NCI-H2227 (cell line): ENCODE measurements around the gene SMCO1.
A peak's percentile ranks its signal among the peaks of the same experiment; 100 is the strongest.
"Not testable (repeated sequence)": the region's sequence is repeated elsewhere in the genome, so short reads cannot be mapped to it uniquely, and the experiment has no call there.

Source experiments
- DNase-seq: peaks from one replicate; lab custom pipeline; 2025; ENCODE audit not compliant: unreplicated experiment; lab: John Stamatoyannopoulos, UW

SMCO1 gene

GRCh38 chr3:196514913-196515621 is at the start of gene SMCO1:
Gene SMCO1 (minus strand): TSS chr3:196515346. CDS start chr3:196515209, 137 bp downstream.
- DNase-seq = no peak

GRCh38 chr3:196563721-196564225 is 48.6 kb upstream of the SMCO1 start:
- DNase-seq = no peak

- DNase-seq = no peak
Observed at GRCh38 chr3:196559826-196560225, 44.7 kb upstream of the SMCO1 start.

- no peak for DNase-seq
Observed at GRCh38 chr3:196558476-196558875, 43.3 kb upstream of the SMCO1 start.

- DNase-seq = no peak
Observed at GRCh38 chr3:196557236-196557635, 42.1 kb upstream of the SMCO1 start.

GRCh38 chr3:196555295-196555694 is 40.1 kb upstream of the SMCO1 start:
- DNase-seq = no peak

- no peak for DNase-seq
Observed at GRCh38 chr3:196554205-196554604, 39.1 kb upstream of the SMCO1 start.

- no peak for DNase-seq
Observed at GRCh38 chr3:196553551-196553950, 38.4 kb upstream of the SMCO1 start.

- DNase-seq = no peak
Observed at GRCh38 chr3:196552253-196552652, 37.1 kb upstream of the SMCO1 start.

GRCh38 chr3:196550172-196550571 is 35.0 kb upstream of the SMCO1 start:
- not testable (repeated sequence) for DNase-seq

GRCh38 chr3:196549312-196549711 is 34.2 kb upstream of the SMCO1 start:
- not testable (repeated sequence) for DNase-seq

GRCh38 chr3:196547067-196547466 is 31.9 kb upstream of the SMCO1 start:
- DNase-seq = no peak

- no peak for DNase-seq
Observed at GRCh38 chr3:196546537-196546936, 31.4 kb upstream of the SMCO1 start.

GRCh38 chr3:196544491-196544992 is 29.4 kb upstream of the SMCO1 start:
- no peak for DNase-seq

GRCh38 chr3:196541684-196542445 is 26.7 kb upstream of the SMCO1 start:
- DNase-seq = no peak

GRCh38 chr3:196537319-196537984 is 22.3 kb upstream of the SMCO1 start:
- peak; percentile 10 for DNase-seq

GRCh38 chr3:196533260-196533681 is 18.1 kb upstream of the SMCO1 start:
- DNase-seq = no peak

- no peak for DNase-seq
Observed at GRCh38 chr3:196531418-196531817, 16.3 kb upstream of the SMCO1 start.

GRCh38 chr3:196528639-196529233 is 13.6 kb upstream of the SMCO1 start:
- DNase-seq = peak; percentile 92

- DNase-seq = no peak
Observed at GRCh38 chr3:196525141-196525540, 10.0 kb upstream of the SMCO1 start.

- DNase-seq = no peak
Observed at GRCh38 chr3:196524527-196524926, 9.4 kb upstream of the SMCO1 start.
